WI38 (cell line): ENCODE data around the gene CTF1.

Experiments used
- H3K4me3 ChIP-seq: 2 replicates; pipeline ENCODE4 v1.5.1; 2011; ENCODE audit warnings: low read depth, mild to moderate bottlenecking, control low read depth, low read length
- CTCF ChIP-seq: IDR thresholded peaks from 2 replicates; pipeline ENCODE4 v1.5.1; 2012; ENCODE audit warnings: low read depth, mild to moderate bottlenecking, control low read depth, low read length

The CTF1 gene

GRCh38 chr16:30941600-30942425, 45.4 kb downstream of the CTF1 start:
- no peak overlapping the region for H3K4me3 ChIP-seq

GRCh38 chr16:30942426-30942806, 46.0 kb downstream of the CTF1 start:
- TF ChIP-seq CTCF = no peak
- H3K4me3 ChIP-seq = no peak overlapping the region

More at GRCh38 chr16:30941600-30942425, 45.4 kb downstream of the CTF1 start:
- TF ChIP-seq CTCF = peak; percentile 92

GRCh38 chr16:30944352-30944751, 47.9 kb downstream of the CTF1 start:
- no peak for TF ChIP-seq CTCF
- no peak overlapping the region for H3K4me3 ChIP-seq

GRCh38 chr16:30946671-30947540, 50.5 kb downstream of the CTF1 start:
- TF ChIP-seq CTCF = no peak
- H3K4me3 ChIP-seq = no peak overlapping the region

GRCh38 chr16:30947541-30947858, 51.1 kb downstream of the CTF1 start:
- TF ChIP-seq CTCF = no peak
- H3K4me3 ChIP-seq = no peak overlapping the region

GRCh38 chr16:30947859-30948666, 51.6 kb downstream of the CTF1 start:
- TF ChIP-seq CTCF = no peak
- H3K4me3 ChIP-seq = peak overlapping the region; percentile 79
